ENCODE measurements around the gene CCR9. TPM values are rescaled to one million over a fixed set of nuclear protein-coding genes. Genes with fewer than 3 reads are reported as not detected.

Gene CCR9
- total and polyA plus RNA-seq, 2 experiments from 2014 or later: not detected

GRCh38 chr3:45887759-45888511, 1.6 kb downstream of the CCR9 start (continued):
- TF ChIP-seq CTCF (conservative IDR thresholded peaks at IDR 0.05; ENCODE audit: low read depth in 2 of 2) (no peak), REST (IDR thresholded peaks at IDR 0.05; ENCODE audit: unreplicated experiment) (no peak), ZNF114 (CRISPR knock-in tag; IDR thresholded peaks at IDR 0.05) (no peak)

GRCh38 chr3:45889337-45889736, 3.0 kb downstream of the CCR9 start:
- Histone ChIP-seq H3K79me2 (replicated peaks; ENCODE audit: insufficient read depth) (no peaks in the 10 kb centered on the region), H3K4me3 (no peak overlapping the region), H2AFZ (no peak overlapping the region), H3K36me3 (ENCODE audit: insufficient read depth) (no peaks in the 10 kb centered on the region), H3K27me3 (ENCODE audit: insufficient read depth) (no peaks in the 10 kb centered on the region), H3K4me1 (ENCODE audit: insufficient read depth) (no peaks in the 10 kb centered on the region; the same call in 1 of the 2 replicates), H3K4me2 (no peak overlapping the region), H3K27ac (ENCODE audit: low read depth) (no peak overlapping the region), H4K20me1 (replicated peaks; ENCODE audit: insufficient read depth) (no peaks in the 10 kb centered on the region; the same call in 1 of the 2 replicates), H3F3A (replicated peaks; ENCODE audit: low read depth) (no peaks in the 10 kb centered on the region), H3K9me2 (ENCODE audit: insufficient read depth) (no peaks in the 10 kb centered on the region)
- peaks cover 10% of the 10 kb centered on the region; the same call in 2 of the 3 replicates for H3K4me1 Mint-ChIP-seq
- no peak overlapping the region for H3K27ac Mint-ChIP-seq
- DNase-seq (ENCODE audit: low spot score) (no peak), ATAC-seq (no peak)
- no peaks in the 10 kb centered on the region for H3K9me3 Mint-ChIP-seq
- H3K36me3 Mint-ChIP-seq (ENCODE audit: low read depth): no peaks in the 10 kb centered on the region
- H3K27me3 Mint-ChIP-seq (ENCODE audit: insufficient read depth, low read depth, poor library complexity): peaks cover 6% of the 10 kb centered on the region
- H3K4me3 Mint-ChIP-seq: no peak overlapping the region
- TF ChIP-seq ZNF331 (CRISPR knock-in tag; IDR thresholded peaks at IDR 0.05; ENCODE audit: low read depth) (no peak), CREB1 (CRISPR knock-in tag; IDR thresholded peaks at IDR 0.05; ENCODE audit: low read depth) (no peak), EZH2 (IDR thresholded peaks at IDR 0.05; ENCODE audit: low read depth, unreplicated experiment) (no peak), POLR2AphosphoS5 (IDR thresholded peaks at IDR 0.05; ENCODE audit: low read depth) (no peak), STAT1 (IDR thresholded peaks at IDR 0.05; ENCODE audit: unreplicated experiment) (no peak), ZNF462 (CRISPR knock-in tag; IDR thresholded peaks at IDR 0.05) (no peak), JUNB (IDR thresholded peaks at IDR 0.05; ENCODE audit: unreplicated experiment) (no peak), NANOG (IDR thresholded peaks at IDR 0.05; ENCODE audit: borderline replicate concordance) (no peak)

Measured in GM23338 (cell line).